CD4-positive, alpha-beta T cell treated with Interleukin-21 for 1 hour (primary cell): ENCODE data around the gene FTO.

Source experiments
- DNase-seq: peaks from one replicate; pipeline ENCODE4 v3.0.0-alpha.2; 2020

FTO gene

DNA sequence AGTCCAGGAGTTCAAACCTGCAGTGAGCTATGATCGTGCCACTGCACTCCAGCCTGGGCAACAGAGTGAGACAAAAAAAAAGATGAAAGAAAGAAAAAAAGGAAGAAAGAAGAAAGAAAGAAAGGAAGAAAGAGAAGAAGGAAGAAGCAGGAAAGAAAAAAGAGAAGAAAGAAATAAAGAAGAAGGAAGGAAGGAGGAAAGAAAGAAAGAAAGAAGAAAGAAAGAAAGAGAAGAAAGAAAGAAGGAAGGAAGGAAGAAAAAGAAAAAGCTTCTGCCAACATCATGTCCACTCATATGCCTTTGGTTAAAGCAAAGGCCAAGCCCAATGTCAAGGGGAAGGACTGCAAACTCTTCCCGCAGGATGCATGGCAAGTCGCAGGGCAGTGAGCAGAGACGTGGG, 439.5 kb downstream of the FTO start:
- no peak for DNase-seq

DNA sequence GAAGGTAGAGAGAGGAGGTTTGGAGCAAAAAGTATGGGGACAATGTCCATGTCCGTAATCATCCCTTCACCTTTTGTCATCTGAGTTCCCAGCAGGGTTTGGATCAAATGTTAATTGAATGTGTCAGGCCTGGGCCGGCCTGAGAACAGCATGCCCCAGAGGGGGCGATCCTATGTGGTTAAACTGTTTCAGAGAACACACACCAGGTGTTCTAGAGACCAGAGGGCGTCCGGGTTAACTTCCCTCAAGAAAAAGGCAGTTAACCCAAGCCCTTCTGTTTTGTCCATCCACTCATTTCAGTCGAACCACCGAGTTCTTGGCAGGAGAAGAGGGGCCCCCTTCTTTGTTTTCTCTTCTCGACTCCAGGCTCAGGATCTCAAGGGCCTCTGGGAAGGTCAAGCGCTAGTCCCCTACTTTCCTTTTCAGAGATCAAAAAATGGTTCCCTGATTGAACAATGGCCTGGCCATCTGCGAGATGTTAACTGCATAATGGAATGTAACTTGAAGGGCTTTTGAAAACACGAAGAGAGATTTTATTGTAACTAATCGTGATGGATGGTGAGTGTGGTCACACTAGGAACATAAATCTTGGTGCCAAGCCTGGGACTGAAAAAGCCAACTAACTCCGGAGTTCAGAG, 440.1 kb downstream of the FTO start:
- no peak for DNase-seq

- no peak for DNase-seq
Measured at GRCh38 chr16:54144572-54144947, 440.6 kb downstream of the FTO start.

DNA sequence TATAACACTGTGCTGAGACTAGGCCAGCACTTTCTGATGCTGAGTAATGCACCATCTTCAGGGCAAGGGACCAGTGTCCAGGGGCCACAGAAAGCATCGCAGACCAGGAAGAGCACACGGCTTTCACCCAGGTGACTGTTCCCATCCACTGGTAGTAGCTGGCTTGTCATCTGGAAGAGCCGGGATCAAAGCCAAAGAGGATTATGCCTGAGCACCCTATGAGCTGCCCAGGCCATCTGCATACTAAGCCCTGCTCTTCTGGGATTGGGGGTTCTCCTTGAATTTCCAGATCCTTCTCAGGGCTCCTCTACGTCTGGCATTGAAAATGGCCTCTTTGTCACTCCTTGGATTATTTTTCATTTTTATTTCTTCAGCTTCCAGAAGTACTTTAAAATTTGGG, 441.9 kb downstream of the FTO start:
- no peak for DNase-seq

GRCh38 chr16:54148974-54149373, 445.0 kb downstream of the FTO start:
- DNase-seq: no peak

DNA sequence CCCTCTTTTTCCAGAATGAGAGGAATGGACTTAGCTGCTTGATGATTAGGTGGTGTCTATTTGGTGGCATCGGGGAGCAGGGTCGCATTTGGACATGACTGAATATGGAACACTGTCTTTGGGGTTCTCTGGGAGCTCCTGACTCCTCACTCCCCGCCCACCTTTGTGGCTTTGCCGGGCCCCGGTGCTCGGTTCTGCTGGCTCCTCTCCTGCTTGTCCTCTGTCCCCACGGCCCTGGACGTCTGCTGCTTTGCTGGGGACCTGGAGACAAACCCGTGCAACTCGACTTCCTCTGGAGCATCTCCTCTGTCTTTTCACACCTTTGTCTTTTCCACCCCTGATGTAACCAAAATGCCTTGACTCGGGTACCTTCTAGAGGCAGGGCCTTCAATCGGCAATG, 446.9 kb downstream of the FTO start:
- DNase-seq: no peak

DNA sequence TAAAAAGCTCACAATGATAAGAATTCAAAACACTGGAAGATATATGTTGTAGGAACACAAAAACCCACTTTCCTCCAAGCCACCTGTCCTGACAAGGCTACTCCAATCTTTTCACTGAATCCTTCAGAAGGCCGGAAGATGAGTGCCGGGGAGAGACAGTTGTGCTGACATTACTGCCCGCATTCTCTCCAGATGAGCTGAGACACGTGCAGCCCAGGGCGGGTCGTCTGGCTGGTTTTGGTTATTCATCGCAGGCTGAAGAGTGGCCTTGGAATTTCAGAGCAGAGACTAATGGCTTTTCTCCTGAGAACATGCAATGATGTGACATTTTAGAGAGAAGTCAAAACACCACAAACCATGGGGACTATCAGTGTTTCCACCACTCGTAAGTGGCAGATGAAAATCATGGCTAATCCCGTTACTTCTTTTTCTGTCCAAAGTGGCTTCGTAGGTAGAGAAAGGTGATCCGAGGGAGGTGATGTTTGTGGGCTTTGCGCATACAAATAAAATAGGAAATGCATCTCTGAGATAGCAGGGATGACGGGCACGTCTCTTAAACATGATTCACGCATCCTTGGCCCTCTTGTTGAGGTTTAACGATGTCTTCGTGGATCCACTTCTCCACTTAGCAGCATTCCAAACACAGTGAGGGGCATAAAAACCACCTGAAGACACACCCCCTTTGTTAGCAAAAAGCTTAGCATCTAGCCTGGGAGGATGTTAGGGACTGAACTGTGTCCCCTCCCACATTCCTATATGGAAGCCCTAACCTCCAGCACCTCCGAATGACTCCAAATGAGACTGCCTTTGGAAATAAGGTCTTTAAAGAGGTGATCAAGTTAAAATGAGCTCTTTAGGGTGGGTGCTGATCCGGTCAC, 448.6 kb downstream of the FTO start:
- DNase-seq: no peak

DNA sequence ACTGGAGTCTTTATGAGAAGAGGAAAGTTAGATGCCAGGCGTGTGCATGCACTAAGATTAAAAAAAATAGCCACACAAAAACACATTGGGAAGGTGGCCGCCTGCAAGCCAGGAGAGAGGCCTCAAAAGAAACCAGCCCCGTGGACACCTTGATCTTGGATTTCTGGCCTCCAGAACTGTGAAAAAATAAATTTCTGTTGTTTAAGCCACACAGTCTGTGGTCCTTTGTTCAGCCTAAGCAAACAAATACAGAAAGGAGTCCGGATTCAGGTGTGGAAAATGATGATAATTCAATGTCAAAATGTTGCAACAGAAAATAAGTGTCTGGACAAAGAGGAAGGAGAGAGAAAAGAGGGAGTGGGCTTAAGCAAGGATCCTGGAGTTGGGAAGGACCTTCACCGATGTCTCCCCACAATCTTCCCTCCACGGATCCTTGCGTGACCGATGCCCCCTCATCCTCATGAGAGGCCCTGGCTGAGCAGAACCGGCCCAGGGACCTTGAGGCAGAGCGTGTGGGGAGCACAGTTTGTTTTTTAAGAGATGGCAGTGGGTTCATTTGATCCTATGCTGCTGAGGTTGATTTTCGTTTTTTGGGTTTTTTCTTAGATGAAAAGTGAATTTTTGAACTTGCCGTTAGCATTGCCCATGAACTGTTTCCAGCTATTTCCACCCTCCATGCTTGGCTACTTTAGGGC, 449.4 kb downstream of the FTO start:
- no peak for DNase-seq

DNA sequence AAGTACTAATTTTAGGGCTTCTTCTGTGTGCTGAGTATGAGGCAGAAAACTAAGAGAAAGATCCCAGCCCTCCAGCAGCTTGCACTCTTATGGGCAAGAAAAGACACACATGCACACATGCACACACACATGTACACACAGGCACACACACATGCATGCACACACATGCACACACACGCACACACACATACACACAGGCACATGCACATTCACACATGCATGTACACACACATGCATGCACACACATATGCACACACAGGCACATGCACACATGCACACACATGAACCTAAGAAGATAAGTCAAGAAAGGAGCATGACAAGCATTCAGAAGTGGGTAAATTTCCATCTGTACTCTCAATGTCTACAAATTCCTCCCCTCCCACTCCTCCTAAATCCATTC, 452.4 kb downstream of the FTO start:
- no peak for DNase-seq

DNA sequence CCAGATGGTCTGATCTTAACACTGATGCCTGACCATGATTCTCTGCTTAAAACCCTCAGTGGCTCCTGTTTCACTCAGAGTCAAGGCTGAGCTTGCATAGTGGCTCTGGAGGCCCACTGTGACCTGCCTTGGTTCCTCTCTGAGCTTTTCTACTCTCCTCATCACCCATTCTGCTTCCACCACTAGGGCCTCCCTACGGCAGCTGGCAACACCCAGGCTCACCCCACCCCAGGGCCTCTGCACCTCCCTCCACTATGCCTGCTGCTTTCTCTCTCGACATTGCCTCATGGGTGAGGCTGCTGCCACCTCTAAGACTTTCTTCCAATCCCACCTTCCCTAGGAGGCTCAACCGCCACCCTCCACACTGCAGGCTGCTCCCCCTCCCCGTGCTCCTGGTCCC, 455.0 kb downstream of the FTO start:
- DNase-seq: no peak

DNA sequence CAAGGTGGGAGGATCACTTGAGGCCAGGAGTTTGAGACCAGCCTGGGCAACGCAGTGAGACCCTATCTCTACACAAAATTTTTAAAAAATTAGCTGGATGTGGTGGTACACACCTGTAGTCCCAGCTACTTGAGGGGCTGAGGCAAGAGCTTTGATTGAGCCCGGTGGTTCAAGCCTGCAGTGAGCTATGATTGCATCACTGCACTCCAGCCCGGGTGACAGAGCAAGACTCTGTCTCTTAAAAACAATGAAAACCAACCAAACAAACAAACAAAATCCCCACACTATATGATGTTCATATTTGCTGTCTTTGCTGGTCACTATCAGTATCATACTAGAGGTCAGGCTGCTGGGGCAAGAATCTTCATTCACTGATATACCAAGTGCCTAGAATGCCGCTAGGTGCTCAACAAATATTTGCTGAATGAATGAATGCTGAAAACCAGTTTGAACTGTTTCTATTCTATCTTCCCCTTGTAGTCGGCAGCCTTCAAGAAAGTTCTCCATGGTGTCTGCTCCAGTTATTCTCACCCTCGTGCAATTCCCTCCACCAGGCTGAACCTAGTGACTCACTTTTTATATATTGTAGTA, 455.6 kb downstream of the FTO start:
- no peak for DNase-seq

DNA sequence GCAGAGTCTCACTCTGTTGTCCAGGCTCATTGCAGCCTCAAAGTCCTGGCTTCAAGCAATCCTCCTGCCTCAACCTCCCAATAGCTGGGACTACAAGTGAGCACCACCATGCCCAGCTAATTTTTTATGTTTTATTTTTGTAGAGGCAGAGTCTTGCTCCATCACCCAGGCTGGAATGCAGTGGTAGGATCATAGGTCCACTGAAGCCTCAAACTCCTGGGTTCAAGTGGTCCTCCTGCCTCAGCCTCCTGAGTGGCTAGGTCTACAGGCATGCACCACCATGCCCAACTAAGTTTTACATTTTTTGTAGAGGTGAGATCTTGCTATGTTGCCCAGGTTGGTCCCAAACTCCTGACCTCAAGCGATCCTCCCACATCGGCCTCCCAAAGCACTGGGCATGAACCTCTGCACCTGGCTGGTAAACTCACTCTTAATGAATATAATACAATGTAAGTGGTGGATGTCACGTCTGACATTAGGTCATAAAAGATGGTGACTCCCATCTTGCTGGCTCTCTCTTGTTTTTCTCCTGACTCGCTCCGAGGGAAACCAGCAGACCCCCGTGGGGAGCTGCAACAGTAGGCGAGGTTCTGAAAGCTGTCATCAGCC, 456.4 kb downstream of the FTO start:
- DNase-seq: no peak

DNA sequence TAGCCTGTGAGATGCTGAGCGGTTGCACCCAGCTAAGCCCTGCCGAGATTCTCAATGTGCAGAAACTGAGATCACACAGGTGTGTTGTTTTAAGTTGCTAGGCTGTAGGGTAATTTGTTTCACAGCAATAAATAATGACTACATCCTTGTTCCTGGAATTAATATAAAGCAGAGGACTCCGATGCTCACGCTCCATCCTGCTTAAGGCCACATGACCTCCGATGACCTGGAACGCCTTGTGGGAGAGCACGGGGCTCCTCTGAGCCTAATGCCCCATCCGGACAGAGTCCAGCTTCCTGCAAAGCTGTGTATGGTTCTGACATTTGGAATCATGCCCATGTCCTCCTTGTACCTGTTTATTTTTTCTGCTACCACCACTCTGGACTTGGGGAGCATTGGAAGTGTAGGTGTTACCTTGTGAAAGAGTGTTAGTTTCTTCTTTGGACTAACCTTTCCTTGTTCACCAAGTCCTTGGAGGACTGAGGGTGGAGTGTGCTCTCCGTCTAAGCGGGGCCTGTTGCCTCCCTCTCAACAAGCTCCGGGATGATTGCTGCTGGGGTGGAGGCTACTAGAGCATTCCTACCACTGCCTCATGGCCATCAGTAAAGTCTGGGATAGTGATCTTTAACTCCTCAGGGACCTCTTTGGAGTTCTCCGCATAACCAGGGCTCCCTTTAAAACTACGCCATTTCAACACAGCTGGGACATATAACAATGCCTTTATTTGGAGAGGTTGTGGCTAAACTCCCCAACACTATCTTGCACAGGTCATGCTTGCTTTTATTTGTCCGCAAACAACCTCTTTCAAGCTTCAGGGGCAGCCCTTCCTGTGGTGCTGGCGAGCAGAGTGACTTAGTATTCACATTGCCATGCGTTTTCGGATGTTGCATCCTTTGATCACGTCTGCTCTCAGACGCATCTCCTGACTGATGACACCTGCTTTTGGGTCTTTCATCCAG, 457.3 kb downstream of the FTO start:
- no peak for DNase-seq

- DNase-seq: no peak
Measured at GRCh38 chr16:54163197-54163843, 459.4 kb downstream of the FTO start.

DNA sequence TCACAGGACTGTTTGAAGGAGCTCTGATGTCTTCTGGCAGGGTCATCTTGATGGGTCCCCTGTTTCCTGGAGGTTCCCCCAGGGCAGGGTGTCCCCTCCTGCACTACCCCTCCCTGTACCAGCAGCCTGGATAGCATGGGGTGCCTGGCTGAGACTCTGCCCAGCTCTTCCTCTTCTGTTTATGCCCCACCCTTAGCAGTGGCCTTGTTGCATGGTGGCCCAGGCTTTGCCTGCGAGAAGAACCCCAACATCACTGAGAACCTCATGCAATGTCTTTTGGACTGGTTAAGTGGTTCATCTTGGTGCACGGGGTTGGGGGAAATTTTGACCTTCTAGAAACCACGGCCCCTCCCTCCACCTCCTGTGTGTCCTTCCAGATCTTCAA, 460.8 kb downstream of the FTO start:
- no peak for DNase-seq

DNA sequence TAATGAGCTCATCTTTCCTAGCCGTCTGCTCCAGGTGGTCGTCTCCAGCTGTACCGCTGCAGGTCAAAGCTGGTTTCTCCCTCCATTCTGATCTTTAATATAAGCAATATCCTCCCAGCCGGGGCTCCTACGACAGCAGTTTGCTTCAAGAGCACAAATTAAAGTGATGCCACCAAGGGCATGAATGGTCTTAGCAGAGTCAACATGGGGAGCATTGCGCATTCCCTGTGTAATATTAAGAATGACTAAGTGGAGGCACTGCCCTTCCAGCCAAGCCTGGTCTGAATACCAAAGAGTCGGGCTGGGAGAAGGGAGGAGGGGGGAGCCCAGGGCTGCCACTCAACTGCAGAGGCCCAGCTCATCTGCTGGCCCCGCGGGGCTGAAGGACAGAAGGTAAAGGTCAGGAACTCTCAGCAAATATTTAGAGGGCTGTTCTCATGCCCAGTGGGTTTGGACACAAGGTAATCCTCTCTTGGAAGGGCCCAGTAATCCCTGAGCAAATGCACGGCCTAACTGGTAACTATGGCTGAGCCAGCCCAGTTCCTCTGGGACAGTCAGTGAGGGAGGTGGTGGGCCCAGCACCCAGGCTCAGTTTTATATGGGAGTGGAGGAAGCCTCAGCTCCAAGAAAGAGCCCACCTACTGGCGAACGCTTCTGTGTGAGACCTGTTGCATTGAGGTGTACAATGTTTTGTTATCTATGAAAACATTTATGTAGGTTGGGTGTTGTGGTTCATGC, 461.4 kb downstream of the FTO start:
- DNase-seq: no peak

DNA sequence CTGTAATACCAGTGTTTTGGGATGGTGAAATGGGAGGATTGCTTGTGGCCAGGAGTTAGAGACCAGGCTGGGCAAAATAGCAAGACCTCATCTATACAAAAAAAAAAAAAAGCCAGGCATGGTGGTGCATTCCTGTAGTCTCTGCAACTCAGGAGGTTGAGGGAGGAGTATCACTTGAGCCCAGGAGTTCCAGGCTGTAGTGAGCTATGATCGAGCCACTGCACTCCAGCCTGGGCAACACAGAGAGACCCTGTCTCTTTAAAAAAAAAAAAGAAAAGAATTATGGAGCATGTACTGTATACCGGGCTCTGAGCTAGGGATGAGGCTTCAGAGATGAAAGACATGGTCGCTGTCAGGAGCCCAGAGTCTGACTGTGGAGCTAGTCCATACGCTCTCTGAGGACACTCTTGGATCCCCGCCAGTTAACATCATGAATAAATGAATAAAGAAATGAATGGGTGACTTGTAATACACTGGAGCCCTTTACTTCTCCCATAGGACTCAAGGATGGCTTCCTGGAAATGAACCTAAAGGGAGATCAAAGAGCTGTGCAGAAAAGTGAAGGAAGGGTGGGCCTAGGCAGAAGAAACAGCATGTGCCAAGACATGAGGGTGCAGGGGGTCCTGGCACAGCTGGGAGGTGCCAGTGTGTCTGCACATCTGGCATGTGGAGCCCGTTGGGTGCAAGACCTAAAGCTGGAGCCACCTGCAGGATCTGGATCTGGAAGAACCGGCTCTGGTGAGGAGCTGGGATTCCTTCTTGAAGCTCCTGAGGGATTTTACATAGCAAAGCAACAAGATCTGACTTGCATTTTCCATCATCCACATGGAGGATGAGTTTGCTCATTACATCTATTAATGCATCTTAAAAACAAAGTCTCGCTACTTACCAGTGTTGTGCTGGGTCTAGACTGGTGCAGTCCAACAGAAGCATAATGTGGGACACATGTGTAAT, 462.2 kb downstream of the FTO start:
- no peak for DNase-seq

DNA sequence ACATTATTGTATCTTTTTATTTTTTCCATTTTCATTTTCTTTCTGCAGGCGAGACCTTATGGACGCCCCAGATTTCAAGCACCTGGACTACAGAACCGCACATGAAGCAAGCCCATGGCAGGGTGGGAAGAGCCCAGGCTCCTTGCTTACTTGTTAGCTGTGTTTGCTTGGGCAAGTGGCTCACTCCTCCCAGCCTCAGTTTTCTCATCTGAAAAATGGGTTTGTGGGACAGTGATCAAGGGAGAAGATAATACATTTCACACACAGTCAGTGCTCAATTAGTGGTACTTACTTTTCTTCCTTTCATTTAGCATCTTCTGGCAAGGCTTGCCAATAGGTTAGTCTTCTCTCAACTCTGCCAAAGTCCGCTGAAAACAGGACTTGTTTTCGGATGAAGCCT, 465.2 kb downstream of the FTO start:
- no peak for DNase-seq
